ENCODE results near the gene FRAS1.
A peak's percentile ranks its signal among the peaks of the same experiment; 100 is the strongest.
"Not testable (repeated sequence)": the region's sequence is repeated elsewhere in the genome, so short reads cannot be mapped to it uniquely, and the experiment has no call there.

FRAS1 gene

GRCh38 chr4:78244705-78245485 lies 187.8 kb downstream of the FRAS1 start:
- Mint-ChIP-seq H3K4me3 (no peak overlapping the region), H3K9me3 (no peaks in the 10 kb centered on the region), H3K4me1 (no peaks in the 10 kb centered on the region), H3K36me3 (no peaks in the 10 kb centered on the region), H3K27me3 (peaks cover 3% of the 10 kb centered on the region), H3K27ac (no peak overlapping the region)
- ATAC-seq (ENCODE audit: low read depth) = no peak
- no peak for DNase-seq (ENCODE audit: low spot score in 2 of 2)

GRCh38 chr4:78247536-78248285 lies 190.6 kb downstream of the FRAS1 start:
- Mint-ChIP-seq H3K9me3 (peaks cover 6% of the 10 kb centered on the region), H3K27ac (no peak overlapping the region), H3K4me1 (peaks cover 2% of the 10 kb centered on the region), H3K4me3 (no peak overlapping the region), H3K36me3 (no peaks in the 10 kb centered on the region), H3K27me3 (peaks cover 3% of the 10 kb centered on the region)
- no peak for DNase-seq (ENCODE audit: low spot score in 2 of 2)
- no peak for ATAC-seq (ENCODE audit: low read depth)

- H3K4me3 Mint-ChIP-seq = no peak overlapping the region
- DNase-seq (ENCODE audit: low spot score in 2 of 2) = no peak
- H3K27me3 Mint-ChIP-seq = peaks cover 3% of the 10 kb centered on the region
- peak; percentile 43 for ATAC-seq (ENCODE audit: low read depth)
- H3K9me3 Mint-ChIP-seq = peaks cover 10% of the 10 kb centered on the region
- no peaks in the 10 kb centered on the region for H3K36me3 Mint-ChIP-seq
- H3K4me1 Mint-ChIP-seq = peaks cover 2% of the 10 kb centered on the region
- H3K27ac Mint-ChIP-seq = no peak overlapping the region
Measured at GRCh38 chr4:78250500-78250899, 193.4 kb downstream of the FRAS1 start.

GRCh38 chr4:78252773-78253172 lies 195.7 kb downstream of the FRAS1 start:
- H3K27me3 Mint-ChIP-seq; H3K27ac Mint-ChIP-seq; H3K4me1 Mint-ChIP-seq; H3K4me3 Mint-ChIP-seq; H3K9me3 Mint-ChIP-seq; ATAC-seq (ENCODE audit: low read depth); H3K36me3 Mint-ChIP-seq; DNase-seq (ENCODE audit: low spot score in 2 of 2): not testable (repeated sequence)

GRCh38 chr4:78254893-78255292 lies 197.8 kb downstream of the FRAS1 start:
- no peaks in the 10 kb centered on the region for H3K36me3 Mint-ChIP-seq

GRCh38 chr4:78265006-78265405 lies 207.9 kb downstream of the FRAS1 start:
- Mint-ChIP-seq H3K9me3 (peaks cover 3% of the 10 kb centered on the region), H3K27ac (no peak overlapping the region), H3K4me1 (no peaks in the 10 kb centered on the region), H3K4me3 (no peak overlapping the region), H3K36me3 (no peaks in the 10 kb centered on the region), H3K27me3 (peaks cover 7% of the 10 kb centered on the region)
- DNase-seq (ENCODE audit: low spot score in 2 of 2) (no peak), ATAC-seq (ENCODE audit: low read depth) (no peak)

More at GRCh38 chr4:78254893-78255292, 197.8 kb downstream of the FRAS1 start:
- peaks cover 2% of the 10 kb centered on the region for H3K4me1 Mint-ChIP-seq
- ATAC-seq (ENCODE audit: low read depth) (no peak), DNase-seq (ENCODE audit: low spot score in 2 of 2) (no peak)
- H3K4me3 Mint-ChIP-seq = no peak overlapping the region
- H3K9me3 Mint-ChIP-seq = peaks cover 10% of the 10 kb centered on the region
- no peak overlapping the region for H3K27ac Mint-ChIP-seq
- no peaks in the 10 kb centered on the region for H3K27me3 Mint-ChIP-seq

GRCh38 chr4:78267790-78268189 lies 210.7 kb downstream of the FRAS1 start:
- ATAC-seq (ENCODE audit: low read depth) (no peak), DNase-seq (ENCODE audit: low spot score in 2 of 2) (no peak)
- Mint-ChIP-seq H3K27me3 (peaks cover 5% of the 10 kb centered on the region), H3K9me3 (peaks cover 3% of the 10 kb centered on the region), H3K27ac (no peak overlapping the region), H3K4me1 (no peaks in the 10 kb centered on the region), H3K4me3 (no peak overlapping the region), H3K36me3 (no peaks in the 10 kb centered on the region)

GRCh38 chr4:78268597-78268996 lies 211.5 kb downstream of the FRAS1 start:
- Mint-ChIP-seq H3K27me3 (peaks cover 5% of the 10 kb centered on the region), H3K4me3 (no peak overlapping the region), H3K4me1 (no peaks in the 10 kb centered on the region), H3K36me3 (no peaks in the 10 kb centered on the region), H3K27ac (no peak overlapping the region), H3K9me3 (peaks cover 3% of the 10 kb centered on the region)
- ATAC-seq (ENCODE audit: low read depth) (no peak), DNase-seq (ENCODE audit: low spot score in 2 of 2) (no peak)

- H3K36me3 Mint-ChIP-seq; ATAC-seq (ENCODE audit: low read depth); H3K9me3 Mint-ChIP-seq; H3K27me3 Mint-ChIP-seq; DNase-seq (ENCODE audit: low spot score in 2 of 2); H3K4me3 Mint-ChIP-seq; H3K27ac Mint-ChIP-seq; H3K4me1 Mint-ChIP-seq: not testable (repeated sequence)
Measured at GRCh38 chr4:78275450-78275849, 218.3 kb downstream of the FRAS1 start.

GRCh38 chr4:78286281-78286680 lies 229.2 kb downstream of the FRAS1 start:
- Mint-ChIP-seq H3K36me3 (no peaks in the 10 kb centered on the region), H3K9me3 (no peaks in the 10 kb centered on the region)

GRCh38 chr4:78288327-78288726 lies 231.2 kb downstream of the FRAS1 start:
- peaks cover 4% of the 10 kb centered on the region for H3K27me3 Mint-ChIP-seq
- no peak overlapping the region for H3K27ac Mint-ChIP-seq
- no peak for ATAC-seq (ENCODE audit: low read depth)
- no peak for DNase-seq (ENCODE audit: low spot score in 2 of 2)
- no peaks in the 10 kb centered on the region for H3K4me1 Mint-ChIP-seq
- no peaks in the 10 kb centered on the region for H3K9me3 Mint-ChIP-seq
- H3K36me3 Mint-ChIP-seq = no peaks in the 10 kb centered on the region
- H3K4me3 Mint-ChIP-seq = no peak overlapping the region

More at GRCh38 chr4:78286281-78286680, 229.2 kb downstream of the FRAS1 start:
- Mint-ChIP-seq H3K27me3 (peaks cover 4% of the 10 kb centered on the region), H3K4me3 (no peak overlapping the region), H3K27ac (no peak overlapping the region), H3K4me1 (no peaks in the 10 kb centered on the region)
- ATAC-seq (ENCODE audit: low read depth) = no peak
- no peak for DNase-seq (ENCODE audit: low spot score in 2 of 2)

- Mint-ChIP-seq H3K27ac (no peak overlapping the region), H3K9me3 (no peaks in the 10 kb centered on the region), H3K4me3 (no peak overlapping the region), H3K27me3 (peaks cover 5% of the 10 kb centered on the region), H3K36me3 (no peaks in the 10 kb centered on the region), H3K4me1 (no peaks in the 10 kb centered on the region)
- no peak for DNase-seq (ENCODE audit: low spot score in 2 of 2)
- ATAC-seq (ENCODE audit: low read depth) = no peak
Measured at GRCh38 chr4:78291277-78291676, 234.2 kb downstream of the FRAS1 start.

- ATAC-seq (ENCODE audit: low read depth) = no peak
Measured at GRCh38 chr4:78292341-78292740, 235.2 kb downstream of the FRAS1 start.

GRCh38 chr4:78292856-78293255 lies 235.7 kb downstream of the FRAS1 start:
- Mint-ChIP-seq H3K27ac (no peak overlapping the region), H3K27me3 (peaks cover 7% of the 10 kb centered on the region), H3K4me3 (no peak overlapping the region), H3K9me3 (no peaks in the 10 kb centered on the region), H3K36me3 (no peaks in the 10 kb centered on the region), H3K4me1 (no peaks in the 10 kb centered on the region)
- DNase-seq (ENCODE audit: low spot score in 2 of 2) (no peak), ATAC-seq (ENCODE audit: low read depth) (no peak)

More at GRCh38 chr4:78292341-78292740, 235.2 kb downstream of the FRAS1 start:
- Mint-ChIP-seq H3K27ac (no peak overlapping the region), H3K27me3 (peaks cover 7% of the 10 kb centered on the region), H3K4me1 (no peaks in the 10 kb centered on the region), H3K36me3 (no peaks in the 10 kb centered on the region), H3K9me3 (no peaks in the 10 kb centered on the region), H3K4me3 (no peak overlapping the region)
- no peak for DNase-seq (ENCODE audit: low spot score in 2 of 2)

All from memory B cell (primary cell).